ENCODE data around the gene KNSTRN. TPM values are rescaled to one million over a fixed set of nuclear protein-coding genes. Genes with fewer than 3 reads are reported as not detected.

Gene KNSTRN
- total and polyA plus RNA-seq, 2 of the 4 experiments (the other 2 are of a cell fraction): 33.1 to 73.5 TPM

DNA sequence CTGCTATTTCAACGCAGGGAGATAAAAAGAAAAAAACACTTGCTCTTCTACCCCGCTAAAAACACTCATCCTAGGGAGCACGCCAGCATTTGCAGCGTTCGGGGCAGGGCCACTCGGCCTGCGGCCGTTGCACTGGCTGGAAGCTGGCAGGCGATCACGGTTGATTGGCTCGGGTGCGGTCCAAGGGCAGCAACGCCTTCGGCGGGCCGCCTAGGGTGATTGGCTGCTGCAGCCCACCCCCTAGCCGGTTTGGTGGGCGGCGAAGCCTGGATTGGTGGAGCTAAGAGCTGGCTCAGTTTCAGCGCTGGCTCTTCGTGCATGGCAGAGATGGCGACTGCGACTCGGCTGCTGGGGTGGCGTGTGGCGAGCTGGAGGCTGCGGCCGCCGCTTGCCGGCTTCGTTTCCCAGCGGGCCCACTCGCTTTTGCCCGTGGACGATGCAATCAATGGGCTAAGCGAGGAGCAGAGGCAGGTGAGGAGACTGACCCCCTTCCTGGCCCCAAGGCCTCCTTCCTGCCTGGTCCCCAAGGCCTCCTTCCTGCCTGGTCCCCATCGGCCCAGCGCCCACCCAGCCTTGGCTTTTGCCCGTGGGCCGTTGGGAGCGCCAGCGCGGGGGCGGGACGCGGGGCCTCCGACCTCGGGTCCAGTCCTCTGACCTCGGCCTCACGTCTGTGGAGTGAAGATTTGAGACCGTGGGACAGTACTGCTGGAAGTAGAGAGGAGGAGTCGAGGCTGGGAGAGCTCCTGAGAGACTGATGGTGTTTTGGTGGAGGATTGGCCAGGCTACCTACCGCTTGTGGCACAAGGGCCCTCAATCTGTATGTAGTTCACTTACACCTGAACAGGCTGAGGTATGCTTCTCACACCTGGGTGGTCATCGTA is 23.2 kb downstream of the KNSTRN start, which contains the start of gene IVD:
TSS of gene IVD (plus strand) at position 295 of the 881 bp plus-strand sequence. CDS start at position 328, 33 bp downstream.
- H3K9me3 ChIP-seq (ENCODE audit: control insufficient read depth, insufficient read depth, low read length): no peaks in the 10 kb centered on the region
- H3K14ac ChIP-seq (replicated peaks; ENCODE audit: low read depth, low read length): peak within 1 kb of the TSS; percentile 97
- dilution Hi-C loops (cut with HindIII; ENCODE audit: low sequenced_read_pairs, unreplicated experiment): no loop called here
- H4K8ac ChIP-seq (ENCODE audit: low read depth in 2 of 2, low read length in 2 of 2): peak within 1 kb of the TSS; percentile 64 to 94
- BruUV-seq (replicated peaks): no TSS peak
- H2BK15ac ChIP-seq (ENCODE audit: low read depth, low read length): peak within 1 kb of the TSS; percentile 40; the same call in 1 of the 3 replicates
- peaks cover 12 to 34% of the 10 kb centered on the region in 2 experiments for H3K79me1 ChIP-seq (ENCODE audit: low read depth in 1 of 2, low read length in 2 of 2)
- WGBS, 2 experiments (ENCODE audit: extremely low coverage in 2 of 2, insufficient read length in 1 of 2): 0% methylated on average over 30 of the region's 54 CpGs; no CpG with 5 or more reads in 1 of the 2 experiments
- peak within 1 kb of the TSS; percentile 1; the same call in 1 of the 2 replicates for H3K18ac ChIP-seq (ENCODE audit: low read depth, low read length)
- H4K20me1 ChIP-seq (ENCODE audit: insufficient read depth, low read length): no peaks in the 10 kb centered on the region
- peak within 1 kb of the TSS; percentile 91 for H3K4ac ChIP-seq (ENCODE audit: low read depth, low read length)
- H2AFZ ChIP-seq (replicated peaks; ENCODE audit: low read length, poor library complexity): peak within 1 kb of the TSS; percentile 100
- H2BK120ac ChIP-seq (ENCODE audit: low read depth, low read length): peak within 1 kb of the TSS; percentile 69; the same call in 1 of the 2 replicates
- DNase-seq: peak; percentile 96
- no peaks in the 10 kb centered on the region for H3K27me3 ChIP-seq (ENCODE audit: control insufficient read depth, insufficient read depth, low read length)
- peak within 1 kb of the TSS; percentile 85 for H3K9ac ChIP-seq (ENCODE audit: low read depth, low read length)
- H2BK20ac ChIP-seq (ENCODE audit: low read depth, low read length): no peak within 1 kb of the TSS
- peak within 1 kb of the TSS; percentile 85 for H4K91ac ChIP-seq (ENCODE audit: insufficient read depth, low read depth, low read length)
- ChIA-PET POLR2A (ENCODE audit: unreplicated experiment) (interaction anchor here (0.6 to 1.4 kb wide), 5 partner anchors 8 to 150 kb away, joined by 3 to 4 read pairs (median 3); no protein-coding TSS in a partner anchor), CTCF (interaction anchor here (0.6 to 1.8 kb wide), 5 partner anchors 12 to 127 kb away, joined by 3 to 6 read pairs (median 4); no protein-coding TSS in a partner anchor)
- peak; percentile 100 for ATAC-seq (ENCODE audit: low read depth)
- H3K36me3 ChIP-seq (ENCODE audit: control insufficient read depth, insufficient read depth, low read length): peaks cover 6% of the 10 kb centered on the region
- H2AK5ac ChIP-seq (ENCODE audit: low read depth, low read length): peak within 1 kb of the TSS; percentile 88
- H3K23ac ChIP-seq (ENCODE audit: low read depth, low read length): peak within 1 kb of the TSS; percentile 95
- peak within 1 kb of the TSS; percentile 71 for H3K4me3 ChIP-seq (ENCODE audit: insufficient read depth, low read depth, low read length)
- peak within 1 kb of the TSS; percentile 71 for H3K27ac ChIP-seq (ENCODE audit: insufficient read depth, low read length)
- H2BK5ac ChIP-seq (ENCODE audit: low read depth, low read length, poor library complexity, severe bottlenecking): peak within 1 kb of the TSS; percentile 71
- peaks cover 3% of the 10 kb centered on the region for H3K4me1 ChIP-seq (ENCODE audit: control insufficient read depth, insufficient read depth, low read length)
- H3K56ac ChIP-seq (ENCODE audit: extremely low read depth, insufficient read depth, low read length): peak within 1 kb of the TSS; percentile 77
- H2AK9ac ChIP-seq (replicated peaks; ENCODE audit: low read depth, low read length, poor library complexity): peak within 1 kb of the TSS; percentile 97
- H3K4me2 ChIP-seq (ENCODE audit: low read depth, low read length): peak within 1 kb of the TSS; percentile 98
- intact Hi-C loops (cut with micrococcal nuclease): loop anchor here (2.0 to 5.0 kb wide), 2 partner anchors 23 to 83 kb away; partner anchors contain the start of genes INAFM2 and KNSTRN
- in situ Hi-C loops (cut with MboI; ENCODE audit: low sequenced_read_pairs): no loop called here
- no peaks in the 10 kb centered on the region for H3K9me1 ChIP-seq (ENCODE audit: insufficient read depth, low read length)
- peak within 1 kb of the TSS; percentile 71 for H4K5ac ChIP-seq (ENCODE audit: low read depth, low read length)
- peak; percentile 67 for TF ChIP-seq FOS (IDR thresholded peaks at IDR 0.05; ENCODE audit: low read depth, low read length)
- TF ChIP-seq, protein P1, sequence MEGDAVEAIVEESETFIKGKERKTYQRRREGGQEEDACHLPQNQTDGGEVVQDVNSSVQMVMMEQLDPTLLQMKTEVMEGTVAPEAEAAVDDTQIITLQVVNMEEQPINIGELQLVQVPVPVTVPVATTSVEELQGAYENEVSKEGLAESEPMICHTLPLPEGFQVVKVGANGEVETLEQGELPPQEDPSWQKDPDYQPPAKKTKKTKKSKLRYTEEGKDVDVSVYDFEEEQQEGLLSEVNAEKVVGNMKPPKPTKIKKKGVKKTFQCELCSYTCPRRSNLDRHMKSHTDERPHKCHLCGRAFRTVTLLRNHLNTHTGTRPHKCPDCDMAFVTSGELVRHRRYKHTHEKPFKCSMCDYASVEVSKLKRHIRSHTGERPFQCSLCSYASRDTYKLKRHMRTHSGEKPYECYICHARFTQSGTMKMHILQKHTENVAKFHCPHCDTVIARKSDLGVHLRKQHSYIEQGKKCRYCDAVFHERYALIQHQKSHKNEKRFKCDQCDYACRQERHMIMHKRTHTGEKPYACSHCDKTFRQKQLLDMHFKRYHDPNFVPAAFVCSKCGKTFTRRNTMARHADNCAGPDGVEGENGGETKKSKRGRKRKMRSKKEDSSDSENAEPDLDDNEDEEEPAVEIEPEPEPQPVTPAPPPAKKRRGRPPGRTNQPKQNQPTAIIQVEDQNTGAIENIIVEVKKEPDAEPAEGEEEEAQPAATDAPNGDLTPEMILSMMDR (conservative IDR thresholded peaks at IDR 0.05; ENCODE audit: low read depth, low read length): no peak
- peak; percentile 59; the same call in 1 of the 2 replicates for TF ChIP-seq POLR2A (IDR thresholded peaks at IDR 0.05; ENCODE audit: low read depth, low read length)
- TF ChIP-seq MXI1 (IDR thresholded peaks at IDR 0.05; ENCODE audit: borderline replicate concordance, low read depth, low read length): peak; percentile 77; the same call in 1 of the 2 replicates
